Activated naive CD4-positive, alpha-beta T cell treated with anti-CD3 and anti-CD28 coated beads for 36 hours (primary cell): ENCODE measurements around the gene DSCAML1. TPM values are rescaled to one million over a fixed set of nuclear protein-coding genes. Genes with fewer than 3 reads are reported as not detected.

ENCODE experiments used
- CTCF ChIA-PET: fragments of 350-600 bp; sonication (Branson Sonifier 250); formaldehyde crosslinking; loops from one replicate; lab custom pipeline; 2021; ENCODE audit warnings: antibody characterized with exemption; lab: Charles Lee
- DNase-seq: peaks from one replicate; pipeline ENCODE4 v3.0.0-alpha.2; 2020
- H3K27ac Mint-ChIP-seq: one replicate; pipeline ENCODE4 v1.8.0; 2021; ENCODE audit warnings: mild to moderate bottlenecking, mixed read lengths
- H3K27me3 Mint-ChIP-seq: one replicate; pipeline ENCODE4 v1.8.0; 2021; ENCODE audit warnings: low read depth, mixed read lengths
- H3K36me3 Mint-ChIP-seq: one replicate; pipeline ENCODE4 v1.8.0; 2021; ENCODE audit warnings: low read depth, mixed read lengths
- H3K4me1 Mint-ChIP-seq: one replicate; pipeline ENCODE4 v1.8.0; 2021; ENCODE audit warnings: low read depth, mixed read lengths
- H3K4me3 Mint-ChIP-seq: one replicate; pipeline ENCODE4 v1.8.0; 2021; ENCODE audit warnings: mild to moderate bottlenecking, moderate library complexity, mixed read lengths
- H3K9me3 Mint-ChIP-seq: one replicate; pipeline ENCODE4 v1.8.0; 2021; ENCODE audit warnings: mixed read lengths
- intact Hi-C: fragments of 100-400 bp; cut with micrococcal nuclease; formaldehyde crosslinking; loops from one replicate; pipeline ENCODE4 v1.15.1; 2023
- total RNA-seq, 2 experiments: library from RNA; stranded (reverse); gene quantifications; one replicate each; pipeline ENCODE4 v1.2.3, GENCODE V29; 2021

The DSCAML1 gene
- total RNA-seq, 2 experiments from 2014 or later, result 0.17 to 0.30 TPM

DNA sequence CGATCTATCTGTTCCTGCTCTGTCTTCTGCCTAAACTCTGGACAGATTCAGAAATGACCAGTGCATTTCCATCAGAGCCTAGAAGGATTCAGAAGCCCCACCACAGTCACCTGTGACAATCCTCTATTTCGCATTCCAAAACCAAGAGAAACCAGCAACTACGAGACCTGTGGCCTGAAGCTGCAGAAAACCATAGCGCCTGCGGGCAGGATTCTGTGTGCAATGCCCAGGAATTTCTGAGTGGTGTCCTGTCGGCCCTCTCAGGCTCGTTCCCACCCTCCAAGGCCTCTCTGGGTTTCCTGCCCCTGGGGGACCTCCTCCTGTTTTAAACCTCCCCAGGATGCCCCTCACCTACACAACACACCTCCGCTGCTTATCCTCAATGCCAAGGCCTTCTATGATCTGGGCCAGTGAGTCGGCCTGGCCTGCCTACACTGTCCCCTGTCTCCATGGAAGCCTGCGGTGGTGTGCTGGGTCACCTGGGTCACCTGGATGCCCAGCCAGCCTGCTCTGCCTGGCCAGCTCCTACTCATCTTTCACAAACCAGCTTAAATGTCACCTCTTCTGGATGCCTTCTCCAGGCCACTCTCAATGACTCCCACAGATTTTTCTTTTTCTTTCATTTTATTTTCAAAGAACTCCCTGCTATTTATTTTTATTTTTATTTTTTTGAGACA, 271.0 kb downstream of the DSCAML1 start:
- H3K4me1 Mint-ChIP-seq, result no peaks in the 10 kb centered on the region
- intact Hi-C loops, result no loop called here
- no peak overlapping the region for H3K4me3 Mint-ChIP-seq
- CTCF ChIA-PET, result no interaction called here
- no peak overlapping the region for H3K27ac Mint-ChIP-seq
- no peak for DNase-seq
- peaks cover 10% of the 10 kb centered on the region for H3K27me3 Mint-ChIP-seq
- no peaks in the 10 kb centered on the region for H3K9me3 Mint-ChIP-seq
- H3K36me3 Mint-ChIP-seq, result no peaks in the 10 kb centered on the region

DNA sequence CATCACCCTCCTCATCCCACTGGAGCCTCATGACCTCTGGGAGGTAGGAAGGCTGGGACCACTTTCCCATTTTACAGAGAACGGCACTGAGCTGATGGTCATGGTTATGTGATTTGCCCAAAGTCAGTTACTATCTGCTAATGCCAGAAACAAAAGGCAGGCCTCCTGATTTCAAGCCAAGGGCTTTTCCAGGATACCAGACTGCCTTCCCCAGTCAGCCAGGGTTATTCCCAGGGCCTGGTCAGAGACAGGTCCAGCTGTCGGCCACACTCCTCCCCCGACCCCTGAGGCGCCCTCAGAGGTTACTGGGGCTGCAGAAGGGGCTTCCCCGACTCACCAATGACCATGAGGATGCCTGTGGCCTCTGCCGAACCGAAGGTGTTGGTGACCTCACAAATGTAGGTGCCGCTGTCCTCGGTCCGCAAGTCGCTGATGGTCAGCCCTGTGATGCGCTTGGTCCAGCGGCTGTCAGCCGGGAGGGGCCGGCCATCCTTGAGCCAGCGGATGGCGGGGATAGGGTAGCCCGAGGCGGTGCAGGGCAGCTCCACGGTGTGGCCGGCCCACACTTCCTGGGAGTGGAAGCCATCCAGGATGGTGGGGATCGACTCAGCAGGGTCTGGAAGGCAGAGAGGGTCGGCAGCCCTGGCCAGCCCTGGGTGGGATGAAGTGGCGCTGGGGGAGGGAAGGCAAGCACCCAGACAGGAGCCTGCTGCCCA, 272.4 kb downstream of the DSCAML1 start:
- intact Hi-C loops, result no loop called here
- DNase-seq, result no peak
- H3K4me3 Mint-ChIP-seq, result no peak overlapping the region

GRCh38 chr11:117523680-117524079, 273.3 kb downstream of the DSCAML1 start:
- Mint-ChIP-seq H3K27ac (no peak overlapping the region), H3K27me3 (peaks cover 6% of the 10 kb centered on the region), H3K4me3 (no peak overlapping the region), H3K4me1 (no peaks in the 10 kb centered on the region), H3K36me3 (no peaks in the 10 kb centered on the region), H3K9me3 (no peaks in the 10 kb centered on the region)
- CTCF ChIA-PET, result no interaction called here
- no peak for DNase-seq
- intact Hi-C loops, result no loop called here

More for the DNA sequence above, 272.4 kb downstream of the DSCAML1 start:
- Mint-ChIP-seq H3K27ac (no peak overlapping the region), H3K9me3 (no peaks in the 10 kb centered on the region), H3K36me3 (no peaks in the 10 kb centered on the region), H3K4me1 (no peaks in the 10 kb centered on the region), H3K27me3 (peaks cover 10% of the 10 kb centered on the region)
- CTCF ChIA-PET, result no interaction called here

GRCh38 chr11:117521974-117522373, 275.0 kb downstream of the DSCAML1 start:
- no peaks in the 10 kb centered on the region for H3K36me3 Mint-ChIP-seq
- intact Hi-C loops, result no loop called here
- no peak overlapping the region for H3K4me3 Mint-ChIP-seq
- CTCF ChIA-PET, result no interaction called here
- H3K27ac Mint-ChIP-seq, result no peak overlapping the region
- no peak for DNase-seq
- H3K27me3 Mint-ChIP-seq, result no peaks in the 10 kb centered on the region
- H3K4me1 Mint-ChIP-seq, result no peaks in the 10 kb centered on the region
- H3K9me3 Mint-ChIP-seq, result no peaks in the 10 kb centered on the region

DNA sequence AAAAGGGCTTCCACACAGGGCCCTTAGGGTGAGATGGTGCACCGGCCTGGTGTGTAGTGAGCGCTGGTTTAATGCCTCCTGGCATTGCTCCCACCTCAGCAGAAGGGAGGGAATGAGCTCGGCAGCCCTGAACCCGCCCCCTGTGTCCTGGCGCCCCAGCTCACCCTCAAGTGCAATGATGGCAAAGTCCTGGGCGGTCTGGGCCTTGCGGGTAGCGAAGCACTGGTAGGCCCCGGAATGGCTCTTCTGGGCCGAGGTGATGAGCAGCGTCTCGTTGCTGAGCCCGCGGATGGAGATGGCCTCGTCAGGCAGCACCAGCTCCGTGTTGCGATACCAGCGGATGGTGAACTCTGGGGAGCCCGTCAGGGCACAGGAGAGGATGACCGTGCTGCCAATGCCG, 276.1 kb downstream of the DSCAML1 start:
- Mint-ChIP-seq H3K4me3 (no peak overlapping the region), H3K36me3 (no peaks in the 10 kb centered on the region), H3K27ac (no peak overlapping the region), H3K9me3 (no peaks in the 10 kb centered on the region), H3K4me1 (no peaks in the 10 kb centered on the region), H3K27me3 (no peaks in the 10 kb centered on the region)
- CTCF ChIA-PET, result no interaction called here
- intact Hi-C loops, result no loop called here
- DNase-seq, result no peak

GRCh38 chr11:117520201-117520600, 276.8 kb downstream of the DSCAML1 start:
- H3K4me3 Mint-ChIP-seq, result no peak overlapping the region
- no peaks in the 10 kb centered on the region for H3K36me3 Mint-ChIP-seq
- intact Hi-C loops, result no loop called here
- no peaks in the 10 kb centered on the region for H3K9me3 Mint-ChIP-seq
- no peaks in the 10 kb centered on the region for H3K27me3 Mint-ChIP-seq
- DNase-seq, result no peak
- CTCF ChIA-PET, result no interaction called here
- H3K4me1 Mint-ChIP-seq, result no peaks in the 10 kb centered on the region
- no peak overlapping the region for H3K27ac Mint-ChIP-seq

DNA sequence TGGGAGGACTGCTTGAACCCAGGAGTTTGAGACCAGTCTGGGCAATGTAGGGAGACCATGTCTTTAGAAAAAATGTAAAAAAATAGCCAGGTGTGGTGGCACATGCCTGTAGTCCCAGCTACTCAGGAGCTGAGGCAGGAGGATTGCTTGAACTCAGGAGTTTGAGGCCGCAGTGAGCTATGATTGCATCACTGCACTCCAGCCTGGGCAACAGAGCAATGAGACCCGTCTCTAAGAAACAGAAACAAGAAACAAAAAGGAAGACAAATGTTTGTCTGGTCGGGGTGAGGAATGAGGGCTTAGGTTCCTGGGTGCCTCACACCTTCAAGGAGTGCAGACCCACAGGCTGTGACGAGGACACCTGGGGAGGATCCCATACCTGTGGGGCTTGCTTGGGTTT, 277.4 kb downstream of the DSCAML1 start:
- CTCF ChIA-PET, result no interaction called here
- H3K27ac Mint-ChIP-seq, result no peak overlapping the region

GRCh38 chr11:117519170-117519569, 277.8 kb downstream of the DSCAML1 start:
- H3K4me1 Mint-ChIP-seq, result no peaks in the 10 kb centered on the region
- intact Hi-C loops, result no loop called here
- no peaks in the 10 kb centered on the region for H3K27me3 Mint-ChIP-seq
- no peaks in the 10 kb centered on the region for H3K9me3 Mint-ChIP-seq
- H3K4me3 Mint-ChIP-seq, result no peak overlapping the region
- H3K36me3 Mint-ChIP-seq, result no peaks in the 10 kb centered on the region
- CTCF ChIA-PET, result no interaction called here
- no peak overlapping the region for H3K27ac Mint-ChIP-seq
- DNase-seq, result no peak

More for the DNA sequence above, 277.4 kb downstream of the DSCAML1 start:
- Mint-ChIP-seq H3K9me3 (no peaks in the 10 kb centered on the region), H3K4me1 (no peaks in the 10 kb centered on the region), H3K4me3 (no peak overlapping the region), H3K36me3 (no peaks in the 10 kb centered on the region), H3K27me3 (no peaks in the 10 kb centered on the region)
- intact Hi-C loops, result no loop called here
- DNase-seq, result no peak

- Mint-ChIP-seq H3K4me3 (no peak overlapping the region), H3K4me1 (no peaks in the 10 kb centered on the region)
Observed at GRCh38 chr11:117518455-117518854, 278.6 kb downstream of the DSCAML1 start.

DNA sequence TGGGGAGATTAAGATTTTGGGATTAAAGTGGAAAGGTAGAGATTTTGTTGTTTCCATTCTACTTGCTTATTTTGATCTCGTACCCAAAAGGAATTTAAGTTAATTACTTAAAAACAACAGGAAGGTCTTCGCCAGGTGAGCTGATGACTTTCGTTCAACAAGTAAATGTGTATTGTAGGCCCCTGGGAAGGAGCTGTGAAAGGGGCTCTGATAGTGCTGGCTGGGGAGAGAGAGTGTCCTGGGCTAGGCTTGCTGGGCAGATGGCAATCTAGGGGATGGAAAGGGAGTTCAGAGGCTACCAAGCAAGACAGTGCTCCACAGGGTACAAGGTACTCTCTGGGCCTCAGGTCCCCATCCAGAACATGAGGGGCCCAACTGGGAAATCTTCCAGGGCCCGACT, 279.9 kb downstream of the DSCAML1 start:
- CTCF ChIA-PET, result interaction anchor here (0.8 kb wide), 1 partner anchor 91 kb away, joined by 3 read pairs; no protein-coding TSS in a partner anchor

More at GRCh38 chr11:117518455-117518854, 278.6 kb downstream of the DSCAML1 start:
- H3K27ac Mint-ChIP-seq, result no peak overlapping the region
- CTCF ChIA-PET, result no interaction called here
- no peak for DNase-seq
- H3K36me3 Mint-ChIP-seq, result no peaks in the 10 kb centered on the region
- no peaks in the 10 kb centered on the region for H3K9me3 Mint-ChIP-seq
- H3K27me3 Mint-ChIP-seq, result no peaks in the 10 kb centered on the region
- intact Hi-C loops, result no loop called here

GRCh38 chr11:117515892-117516787, 280.9 kb downstream of the DSCAML1 start:
- Mint-ChIP-seq H3K27ac (no peak overlapping the region), H3K4me1 (no peaks in the 10 kb centered on the region), H3K4me3 (no peak overlapping the region), H3K36me3 (no peaks in the 10 kb centered on the region), H3K27me3 (no peaks in the 10 kb centered on the region), H3K9me3 (no peaks in the 10 kb centered on the region)
- CTCF ChIA-PET, result interaction anchor here (0.8 kb wide), 1 partner anchor 90 kb away, joined by 3 read pairs; no protein-coding TSS in a partner anchor
- intact Hi-C loops, result no loop called here
- no peak for DNase-seq

More for the DNA sequence above, 279.9 kb downstream of the DSCAML1 start:
- Mint-ChIP-seq H3K27ac (no peak overlapping the region), H3K9me3 (no peaks in the 10 kb centered on the region), H3K27me3 (no peaks in the 10 kb centered on the region), H3K4me1 (no peaks in the 10 kb centered on the region), H3K4me3 (no peak overlapping the region), H3K36me3 (no peaks in the 10 kb centered on the region)
- intact Hi-C loops, result no loop called here
- no peak for DNase-seq

GRCh38 chr11:117514256-117514655, 282.8 kb downstream of the DSCAML1 start:
- no peak overlapping the region for H3K27ac Mint-ChIP-seq
- H3K4me1 Mint-ChIP-seq, result no peaks in the 10 kb centered on the region
- H3K4me3 Mint-ChIP-seq, result no peak overlapping the region
- no peaks in the 10 kb centered on the region for H3K27me3 Mint-ChIP-seq
- intact Hi-C loops, result no loop called here
- no peaks in the 10 kb centered on the region for H3K36me3 Mint-ChIP-seq
- CTCF ChIA-PET, result interaction anchor here (0.6 kb wide), 1 partner anchor 238 kb away, joined by 3 read pairs; no protein-coding TSS in a partner anchor
- DNase-seq, result no peak
- H3K9me3 Mint-ChIP-seq, result no peaks in the 10 kb centered on the region
